Measurements from ENCODE around the gene MTUS2.
A peak's percentile ranks its signal among the peaks of the same experiment; 100 is the strongest.

The MTUS2 gene

GRCh38 chr13:29508876-29509252 is 688.7 kb downstream of the MTUS2 start:
- H3K36me3 Mint-ChIP-seq: peaks cover 29 to 41% of the 10 kb centered on the region in 2 donors
- H3K9me3 Mint-ChIP-seq: no peaks in the 10 kb centered on the region
- H3K4me3 Mint-ChIP-seq: peak overlapping the region in 1 of 2 donors; percentile 10
- peaks cover 9 to 16% of the 10 kb centered on the region in 2 donors for H3K27me3 Mint-ChIP-seq
- peaks cover 0 to 2% of the 10 kb centered on the region in 2 donors for H3K4me1 Mint-ChIP-seq
- H3K27ac Mint-ChIP-seq: peak overlapping the region; percentile 22
- ATAC-seq (replicated peaks) (no peak), DNase-seq (no peak)

GRCh38 chr13:29509999-29510589 is 690.0 kb downstream of the MTUS2 start:
- peaks cover 4 to 6% of the 10 kb centered on the region in 2 donors for H3K27me3 Mint-ChIP-seq
- no peaks in the 10 kb centered on the region for H3K9me3 Mint-ChIP-seq
- peaks cover 34 to 44% of the 10 kb centered on the region in 2 donors for H3K36me3 Mint-ChIP-seq
- peak overlapping the region; percentile 82 for H3K27ac Mint-ChIP-seq
- DNase-seq: no peak
- H3K4me3 Mint-ChIP-seq: no peak overlapping the region
- H3K4me1 Mint-ChIP-seq: no peaks in the 10 kb centered on the region
- ATAC-seq (replicated peaks): no peak

GRCh38 chr13:29510651-29511084 is 690.5 kb downstream of the MTUS2 start:
- DNase-seq (no peak), ATAC-seq (replicated peaks) (no peak)
- H3K27ac Mint-ChIP-seq: no peak overlapping the region
- H3K4me1 Mint-ChIP-seq: no peaks in the 10 kb centered on the region
- peaks cover 35 to 41% of the 10 kb centered on the region in 2 donors for H3K36me3 Mint-ChIP-seq
- H3K9me3 Mint-ChIP-seq: no peaks in the 10 kb centered on the region
- no peak overlapping the region for H3K4me3 Mint-ChIP-seq
- peaks cover under 1 to 2% of the 10 kb centered on the region in 2 donors for H3K27me3 Mint-ChIP-seq

DNA sequence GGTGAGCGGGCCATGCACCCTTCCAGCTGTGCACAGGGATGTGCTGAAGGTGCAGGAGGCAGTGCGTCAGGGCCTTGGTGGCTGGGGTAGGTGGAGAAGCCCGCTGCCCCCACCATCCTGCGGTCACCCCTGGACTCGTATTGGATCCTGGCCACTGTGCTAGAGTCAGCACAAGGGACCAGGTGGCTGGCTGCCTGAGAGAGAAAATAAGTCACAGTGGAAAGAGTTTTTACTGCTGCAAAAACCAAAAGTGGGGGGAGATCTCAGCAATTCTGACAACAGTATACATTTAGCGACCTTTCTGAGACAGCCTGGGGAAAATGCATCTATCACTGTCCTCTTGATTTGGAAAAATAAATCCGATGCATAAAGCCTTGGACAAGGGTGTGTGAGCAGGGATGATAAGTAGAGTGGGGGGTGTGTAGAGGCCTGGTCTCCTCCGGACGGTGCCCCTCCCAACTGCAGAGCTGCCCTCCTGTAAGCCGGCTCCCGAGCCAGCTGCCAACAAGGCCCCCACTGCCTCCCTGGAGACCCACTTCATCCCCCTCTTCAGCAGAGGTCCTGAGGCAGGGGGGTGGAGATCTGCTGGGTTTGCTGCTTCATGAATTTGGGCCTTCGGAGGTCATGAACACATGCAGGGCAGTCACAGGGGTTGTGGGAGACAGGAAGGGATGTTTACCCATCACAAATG is 691.1 kb downstream of the MTUS2 start:
- DNase-seq (no peak), ATAC-seq (replicated peaks) (no peak)
- Mint-ChIP-seq H3K27ac (no peak overlapping the region), H3K36me3 (peaks cover 39 to 46% of the 10 kb centered on the region in 2 donors), H3K9me3 (no peaks in the 10 kb centered on the region), H3K4me1 (no peaks in the 10 kb centered on the region), H3K27me3 (no peaks in the 10 kb centered on the region), H3K4me3 (no peak overlapping the region)

GRCh38 chr13:29511980-29512379 is 691.8 kb downstream of the MTUS2 start:
- Mint-ChIP-seq H3K27me3 (no peaks in the 10 kb centered on the region), H3K9me3 (no peaks in the 10 kb centered on the region), H3K27ac (peak overlapping the region; percentile 20), H3K36me3 (peaks cover 42 to 51% of the 10 kb centered on the region in 2 donors), H3K4me1 (no peaks in the 10 kb centered on the region), H3K4me3 (no peak overlapping the region)
- DNase-seq (no peak), ATAC-seq (replicated peaks) (no peak)

GRCh38 chr13:29513002-29513980 is 693.2 kb downstream of the MTUS2 start:
- Mint-ChIP-seq H3K4me1 (no peaks in the 10 kb centered on the region), H3K27ac (peak overlapping the region; percentile 68)
- no peak for DNase-seq

GRCh38 chr13:29513981-29514719 is 694.0 kb downstream of the MTUS2 start:
- Mint-ChIP-seq H3K9me3 (no peaks in the 10 kb centered on the region), H3K27me3 (no peaks in the 10 kb centered on the region), H3K27ac (peak overlapping the region; percentile 68), H3K4me3 (no peak overlapping the region), H3K36me3 (peaks cover 50 to 57% of the 10 kb centered on the region in 2 donors), H3K4me1 (no peaks in the 10 kb centered on the region)
- no peak for ATAC-seq (replicated peaks)
- no peak for DNase-seq

More at GRCh38 chr13:29513002-29513980, 693.2 kb downstream of the MTUS2 start:
- H3K36me3 Mint-ChIP-seq: peaks cover 50 to 54% of the 10 kb centered on the region in 2 donors
- no peaks in the 10 kb centered on the region for H3K9me3 Mint-ChIP-seq
- no peak overlapping the region for H3K4me3 Mint-ChIP-seq
- no peak for ATAC-seq (replicated peaks)
- H3K27me3 Mint-ChIP-seq: no peaks in the 10 kb centered on the region

GRCh38 chr13:29514720-29515310 is 694.7 kb downstream of the MTUS2 start:
- Mint-ChIP-seq H3K36me3 (peaks cover 55 to 62% of the 10 kb centered on the region in 2 donors), H3K9me3 (no peaks in the 10 kb centered on the region), H3K4me1 (no peaks in the 10 kb centered on the region), H3K4me3 (no peak overlapping the region), H3K27ac (no peak overlapping the region), H3K27me3 (no peaks in the 10 kb centered on the region)
- ATAC-seq (replicated peaks) (no peak), DNase-seq (no peak)

DNA sequence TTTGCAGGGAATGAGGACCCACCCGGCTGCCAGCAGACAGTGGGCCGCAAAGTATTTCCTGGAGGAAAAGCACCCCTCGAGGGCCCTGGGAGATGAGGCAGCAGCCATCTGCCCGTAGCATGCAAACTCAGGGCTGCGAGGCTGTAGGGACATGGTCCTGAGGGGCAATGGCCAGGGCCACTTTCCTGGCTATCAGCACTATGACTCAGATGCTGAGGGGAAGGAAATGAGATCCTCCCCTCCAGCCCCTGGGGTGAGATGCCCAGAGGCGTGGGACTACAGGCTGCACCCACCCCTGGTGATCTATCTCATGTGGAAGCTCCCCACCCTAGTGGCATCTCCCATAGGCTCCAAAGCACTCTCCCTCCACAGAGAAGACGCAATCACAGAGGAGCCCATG is 695.2 kb downstream of the MTUS2 start:
- Mint-ChIP-seq H3K27me3 (no peaks in the 10 kb centered on the region), H3K9me3 (no peaks in the 10 kb centered on the region), H3K27ac (no peak overlapping the region), H3K4me3 (no peak overlapping the region), H3K4me1 (no peaks in the 10 kb centered on the region), H3K36me3 (peaks cover 57 to 66% of the 10 kb centered on the region in 2 donors)
- ATAC-seq (replicated peaks): no peak
- no peak for DNase-seq

- no peaks in the 10 kb centered on the region for H3K27me3 Mint-ChIP-seq
- no peak overlapping the region for H3K4me3 Mint-ChIP-seq
- DNase-seq (no peak), ATAC-seq (replicated peaks) (no peak)
- H3K27ac Mint-ChIP-seq: no peak overlapping the region
- peaks cover 57 to 67% of the 10 kb centered on the region in 2 donors for H3K36me3 Mint-ChIP-seq
- H3K9me3 Mint-ChIP-seq: no peaks in the 10 kb centered on the region
- H3K4me1 Mint-ChIP-seq: no peaks in the 10 kb centered on the region
Measured at GRCh38 chr13:29516012-29516411, 695.9 kb downstream of the MTUS2 start.

- Mint-ChIP-seq H3K4me3 (no peak overlapping the region), H3K27me3 (no peaks in the 10 kb centered on the region), H3K36me3 (peaks cover 57 to 68% of the 10 kb centered on the region in 2 donors), H3K9me3 (no peaks in the 10 kb centered on the region), H3K4me1 (no peaks in the 10 kb centered on the region), H3K27ac (no peak overlapping the region)
- DNase-seq: no peak
- no peak for ATAC-seq (replicated peaks)
Measured at GRCh38 chr13:29516880-29517279, 696.7 kb downstream of the MTUS2 start.

GRCh38 chr13:29519921-29520320 is 699.8 kb downstream of the MTUS2 start:
- ATAC-seq (replicated peaks) (no peak), DNase-seq (no peak)
- no peak overlapping the region for H3K4me3 Mint-ChIP-seq
- peaks cover 55 to 71% of the 10 kb centered on the region in 2 donors for H3K36me3 Mint-ChIP-seq
- H3K27ac Mint-ChIP-seq: no peak overlapping the region
- no peaks in the 10 kb centered on the region for H3K27me3 Mint-ChIP-seq
- no peaks in the 10 kb centered on the region for H3K9me3 Mint-ChIP-seq
- no peaks in the 10 kb centered on the region for H3K4me1 Mint-ChIP-seq

GRCh38 chr13:29520671-29521070 is 700.5 kb downstream of the MTUS2 start:
- H3K4me1 Mint-ChIP-seq: no peaks in the 10 kb centered on the region
- DNase-seq: no peak
- no peaks in the 10 kb centered on the region for H3K27me3 Mint-ChIP-seq
- H3K4me3 Mint-ChIP-seq: no peak overlapping the region
- peaks cover 57 to 76% of the 10 kb centered on the region in 2 donors for H3K36me3 Mint-ChIP-seq
- no peaks in the 10 kb centered on the region for H3K9me3 Mint-ChIP-seq
- ATAC-seq (replicated peaks): no peak
- no peak overlapping the region for H3K27ac Mint-ChIP-seq
